Uterus (tissue), 2 donors: ENCODE data around the gene RARA.

Experiments used
- POLR2A ChIP-seq, 2 donors: fragments of 450-650 bp; IDR thresholded peaks; one replicate each; pipeline ENCODE4 v1.6.1; 2016; ENCODE audit warnings: antibody characterized with exemption in 2 of 2, mild to moderate bottlenecking in 1 of 2, moderate library complexity in 1 of 2
- TF ChIP-seq, protein P1 (sequence below), 4 experiments: fragments of 200-600 bp in 2 of 4; fragments of 450-650 bp in 2 of 4; sonication (generic) in 2 of 4; IDR thresholded peaks; one replicate each; pipeline ENCODE4 v1.5.1; 2016 to 2019; ENCODE audit warnings: antibody characterized with exemption in 4 of 4, mild to moderate bottlenecking in 2 of 4, moderate library complexity in 1 of 4

DNA sequence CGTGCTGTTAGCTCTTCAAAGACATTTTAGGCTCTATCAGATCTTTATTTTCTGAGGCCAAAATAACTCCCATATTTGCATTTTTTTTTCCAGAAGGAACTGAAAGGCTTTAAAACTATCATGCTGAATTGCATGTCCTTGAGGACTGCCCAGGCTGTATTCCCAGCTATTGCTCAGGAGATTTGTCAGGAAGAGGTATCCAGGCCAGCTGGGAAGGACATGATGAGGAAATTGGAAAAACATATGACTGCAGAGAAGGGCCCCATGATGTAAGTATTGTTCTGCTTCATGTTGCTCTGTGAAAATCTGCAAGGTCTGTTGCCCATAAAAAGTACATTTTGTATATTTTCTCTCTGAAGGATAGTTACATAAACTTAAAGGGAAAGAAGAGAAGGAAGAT is 15.6 kb upstream of the RARA start:
- TF ChIP-seq, protein P1, sequence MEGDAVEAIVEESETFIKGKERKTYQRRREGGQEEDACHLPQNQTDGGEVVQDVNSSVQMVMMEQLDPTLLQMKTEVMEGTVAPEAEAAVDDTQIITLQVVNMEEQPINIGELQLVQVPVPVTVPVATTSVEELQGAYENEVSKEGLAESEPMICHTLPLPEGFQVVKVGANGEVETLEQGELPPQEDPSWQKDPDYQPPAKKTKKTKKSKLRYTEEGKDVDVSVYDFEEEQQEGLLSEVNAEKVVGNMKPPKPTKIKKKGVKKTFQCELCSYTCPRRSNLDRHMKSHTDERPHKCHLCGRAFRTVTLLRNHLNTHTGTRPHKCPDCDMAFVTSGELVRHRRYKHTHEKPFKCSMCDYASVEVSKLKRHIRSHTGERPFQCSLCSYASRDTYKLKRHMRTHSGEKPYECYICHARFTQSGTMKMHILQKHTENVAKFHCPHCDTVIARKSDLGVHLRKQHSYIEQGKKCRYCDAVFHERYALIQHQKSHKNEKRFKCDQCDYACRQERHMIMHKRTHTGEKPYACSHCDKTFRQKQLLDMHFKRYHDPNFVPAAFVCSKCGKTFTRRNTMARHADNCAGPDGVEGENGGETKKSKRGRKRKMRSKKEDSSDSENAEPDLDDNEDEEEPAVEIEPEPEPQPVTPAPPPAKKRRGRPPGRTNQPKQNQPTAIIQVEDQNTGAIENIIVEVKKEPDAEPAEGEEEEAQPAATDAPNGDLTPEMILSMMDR (IDR thresholded peaks at IDR 0.05), result no peak
- no peak for TF ChIP-seq POLR2A (IDR thresholded peaks at IDR 0.05)
